ENCODE results near the gene LGALS7B. TPM values are rescaled to one million over a fixed set of nuclear protein-coding genes. Genes with fewer than 3 reads are reported as not detected.
"Not testable (repeated sequence)": the region's sequence is repeated elsewhere in the genome, so short reads cannot be mapped to it uniquely, and the experiment has no call there.

Gene LGALS7B
- polyA plus RNA-seq, 1 of the 3 experiments (the other 2 are of a cell fraction), result not detected

- no peak overlapping the region for H3K27ac ChIP-seq (ENCODE audit: low read depth in 2 of 2, low read length in 1 of 2)
- no peak for DNase-seq
- no peaks in the 10 kb centered on the region for H4K20me1 ChIP-seq (ENCODE audit: insufficient read depth)
- no peaks in the 10 kb centered on the region for H3K9me2 ChIP-seq
- H3K4me1 ChIP-seq (ENCODE audit: control insufficient read depth in 1 of 2, insufficient read depth in 2 of 2, low read depth in 1 of 2, low read length in 1 of 2), result no peaks in the 10 kb centered on the region
- TF ChIP-seq GATA2 (CRISPR knock-in tag; IDR thresholded peaks at IDR 0.05) (no peak), NFIC (IDR thresholded peaks at IDR 0.05; ENCODE audit: borderline replicate concordance) (no peak), IRF3 (IDR thresholded peaks at IDR 0.05; ENCODE audit: low read depth, low read length) (no peak), MEF2A (IDR thresholded peaks at IDR 0.05; ENCODE audit: borderline replicate concordance, low read depth) (no peak), FOSL2 (IDR thresholded peaks at IDR 0.05; ENCODE audit: borderline replicate concordance, low read depth) (no peak), TCF12 (IDR thresholded peaks at IDR 0.05) (no peak), MXI1 (IDR thresholded peaks at IDR 0.05; ENCODE audit: low read depth, low read length) (no peak), CTCF (IDR thresholded peaks at IDR 0.05) (no peak), USF2 (IDR thresholded peaks at IDR 0.05; ENCODE audit: borderline replicate concordance, low read depth, low read length) (no peak), RCOR1 (IDR thresholded peaks at IDR 0.05; ENCODE audit: low read length) (no peak), REST (IDR thresholded peaks at IDR 0.05; ENCODE audit: low read depth, low read length) (no peak), ELF1 (IDR thresholded peaks at IDR 0.05) (no peak), FOXM1 (IDR thresholded peaks at IDR 0.05; ENCODE audit: low read depth) (no peak), PBX3 (IDR thresholded peaks at IDR 0.05) (no peak)
- no peak overlapping the region for H3K4me2 ChIP-seq
- no peaks in the 10 kb centered on the region for H3K36me3 ChIP-seq (replicated peaks in 1 of 2; ENCODE audit: control insufficient read depth in 1 of 2, insufficient read depth in 2 of 2, low read length in 1 of 2)
- H3K27me3 ChIP-seq (ENCODE audit: insufficient read depth), result no peaks in the 10 kb centered on the region
- no peak overlapping the region for H3K4me3 ChIP-seq (ENCODE audit: low read depth in 2 of 2, low read length in 1 of 2)
- WGBS (ENCODE audit: low lambda C conversion rate), result 91% methylated on average over 5 of the region's 7 CpGs
- no peaks in the 10 kb centered on the region for H3F3A ChIP-seq (replicated peaks; ENCODE audit: insufficient read depth)
- no peaks in the 10 kb centered on the region for H3K9me3 ChIP-seq
- ChIA-PET CTCF (no interaction called here), POLR2A (no interaction called here)
- no peak overlapping the region for H2AFZ ChIP-seq (ENCODE audit: low read depth)
- no peak overlapping the region for H3K9ac ChIP-seq
- no peaks in the 10 kb centered on the region for H3K79me2 ChIP-seq (ENCODE audit: insufficient read depth)
Observed at GRCh38 chr19:38785187-38785699, 3.8 kb upstream of the LGALS7B start.

- H3K79me2 ChIP-seq (ENCODE audit: insufficient read depth); H3K27me3 ChIP-seq (ENCODE audit: insufficient read depth); H3K27ac ChIP-seq (ENCODE audit: low read depth in 2 of 2, low read length in 1 of 2); H3F3A ChIP-seq (replicated peaks; ENCODE audit: insufficient read depth); H3K9ac ChIP-seq; POLR2A ChIA-PET; H3K9me3 ChIP-seq; DNase-seq; H3K36me3 ChIP-seq (replicated peaks in 1 of 2; ENCODE audit: control insufficient read depth in 1 of 2, insufficient read depth in 2 of 2, low read length in 1 of 2); CTCF ChIA-PET; H3K9me2 ChIP-seq; H3K4me3 ChIP-seq (ENCODE audit: low read depth in 2 of 2, low read length in 1 of 2); H3K4me2 ChIP-seq; H2AFZ ChIP-seq (ENCODE audit: low read depth); H3K4me1 ChIP-seq (ENCODE audit: control insufficient read depth in 1 of 2, insufficient read depth in 2 of 2, low read depth in 1 of 2, low read length in 1 of 2); H4K20me1 ChIP-seq (ENCODE audit: insufficient read depth): not testable (repeated sequence)
- 81% methylated on average over 3 of the region's 3 CpGs for WGBS (ENCODE audit: low lambda C conversion rate)
Observed at GRCh38 chr19:38786061-38786460, 2.9 kb upstream of the LGALS7B start.

Measured in SK-N-SH (cell line).